GM12878 (cell line): Measurements from ENCODE around the gene TGFBR1. TPM values are rescaled to one million over a fixed set of nuclear protein-coding genes. Genes with fewer than 3 reads are reported as not detected.

Experiments used
- ATAC-seq: fragments of 200-7000 bp; cut with Tn5 transposase; 3 replicates; pipeline ENCODE4 v1.9.1; 2020; ENCODE audit warnings: mild to moderate bottlenecking, moderate library complexity
- BruUV-seq: library from RNA; stranded (reverse); fragments of 400-500 nt; replicated peaks from 2 replicates; lab custom pipeline; 2021; lab: Mats Ljungman, UMichigan
- CTCF ChIA-PET: fragments of 300-600 bp; sonication (Branson Sonifier 250); formaldehyde crosslinking; extraction: SDS; loops from one replicate; lab custom pipeline; 2021; ENCODE audit warnings: inconsistent platforms; lab: Yijun Ruan, JAX
- POLR2A ChIA-PET: fragments of 350-600 bp; formaldehyde crosslinking; extraction: SDS; loops from one replicate; lab custom pipeline; 2021; ENCODE audit warnings: inconsistent platforms; lab: Charles Lee
- RAD21 ChIA-PET: fragments of 300-600 bp; sonication (Branson Sonifier 250); formaldehyde crosslinking; loops from one replicate; lab custom pipeline; 2023; ENCODE audit warnings: antibody characterized with exemption; ENCODE audit not compliant: unreplicated experiment; lab: Charles Lee
- SMC1A ChIA-PET: fragments of 300-600 bp; sonication (Branson Sonifier 250); formaldehyde crosslinking; loops from one replicate; lab custom pipeline; 2023; ENCODE audit not compliant: unreplicated experiment, uncharacterized antibody; lab: Charles Lee
- DNase-seq: peaks from one replicate; pipeline ENCODE4 v3.0.0-alpha.2; 2011; ENCODE audit warnings: low read depth, low spot score
- FAIRE-seq: peaks from 3 replicates; lab custom pipeline; 2011; peaks lifted over from hg19 to GRCh38; lab: Jason Lieb, UNC
- H2AFZ ChIP-seq: 2 replicates; pipeline ENCODE4 v1.6.0; 2011; ENCODE audit warnings: low read depth, low read length, control low read depth; ENCODE audit not compliant: control insufficient read depth
- H3K27ac ChIP-seq: 2 replicates; pipeline ENCODE4 v1.5.1; 2011; ENCODE audit warnings: control low read depth; ENCODE audit not compliant: control insufficient read depth, insufficient read depth
- H3K27me3 ChIP-seq, 2 experiments: replicated peaks in 1 of 2; 2 replicates each; pipeline versions ENCODE4 v1.6.0 to v1.6.1; 2011; ENCODE audit warnings: low read length in 1 of 2; ENCODE audit not compliant: control insufficient read depth in 2 of 2, insufficient read depth in 2 of 2
- H3K36me3 ChIP-seq, 2 experiments: 2 replicates each; pipeline ENCODE4 v1.5.1; 2011; ENCODE audit warnings: low read length in 1 of 2; ENCODE audit not compliant: control insufficient read depth in 2 of 2, insufficient read depth in 2 of 2
- H3K4me1 ChIP-seq: 2 replicates; pipeline ENCODE4 v1.6.1; 2011; ENCODE audit warnings: mild to moderate bottlenecking, low read length, moderate library complexity, mixed read lengths; ENCODE audit not compliant: control insufficient read depth, insufficient read depth
- H3K4me2 ChIP-seq: 2 replicates; pipeline ENCODE4 v1.6.0; 2011; ENCODE audit warnings: control low read depth; ENCODE audit not compliant: control insufficient read depth, insufficient read depth
- H3K4me3 ChIP-seq: fragments of 200-600 bp; sonication (generic); 2 replicates; pipeline ENCODE4 v1.5.1; 2016
- H3K79me2 ChIP-seq: 2 replicates; pipeline ENCODE4 v1.6.0; 2011; ENCODE audit warnings: low read length; ENCODE audit not compliant: control insufficient read depth, insufficient read depth
- H3K9ac ChIP-seq: 2 replicates; pipeline ENCODE4 v1.8.0; 2011; ENCODE audit warnings: low read length, control low read depth, mixed read lengths; ENCODE audit not compliant: control insufficient read depth, insufficient read depth
- H3K9me3 ChIP-seq: replicated peaks from 3 replicates; pipeline ENCODE4 v1.5.1; 2011; ENCODE audit warnings: mild to moderate bottlenecking, low read length; ENCODE audit not compliant: control insufficient read depth, insufficient read depth
- H4K20me1 ChIP-seq: 2 replicates; pipeline ENCODE4 v1.6.0; 2011; ENCODE audit not compliant: control insufficient read depth, insufficient read depth
- CBFB ChIP-seq: IDR thresholded peaks from 2 replicates; pipeline ENCODE4 v1.6.1; 2016; ENCODE audit warnings: antibody characterized with exemption, low read depth
- CHD4 ChIP-seq: fragments of 200-600 bp; sonication (generic); IDR thresholded peaks from 2 replicates; pipeline ENCODE4 v1.6.1; 2016; ENCODE audit warnings: mild to moderate bottlenecking
- CREB1 ChIP-seq: IDR thresholded peaks from 2 replicates; pipeline ENCODE4 v1.6.1; 2012; ENCODE audit warnings: low read depth, mild to moderate bottlenecking, inconsistent platforms
- DPF2 ChIP-seq: fragments of 450-650 bp; IDR thresholded peaks from 2 replicates; pipeline ENCODE4 v1.6.1; 2017; ENCODE audit warnings: mild to moderate bottlenecking
- ESRRA ChIP-seq: IDR thresholded peaks from 2 replicates; pipeline ENCODE4 v1.6.1; 2012; ENCODE audit warnings: mild to moderate bottlenecking, low read length, improper control_type of control experiment
- MYC ChIP-seq: IDR thresholded peaks from 2 replicates; pipeline ENCODE4 v1.6.1; 2011; ENCODE audit warnings: mild to moderate bottlenecking, low read length, moderate library complexity, inconsistent platforms; ENCODE audit not compliant: insufficient read depth, insufficient replicate concordance, insufficient read length, severe bottlenecking
- NRF1 ChIP-seq: conservative IDR thresholded peaks from 2 replicates; pipeline ENCODE4 v1.6.1; 2011; ENCODE audit warnings: mild to moderate bottlenecking, low read depth, low read length, improper control_type of control experiment
- PAX5 ChIP-seq: IDR thresholded peaks from 2 replicates; pipeline ENCODE4 v1.6.1; 2011; ENCODE audit warnings: low read depth, low read length, borderline replicate concordance
- SIX5 ChIP-seq: IDR thresholded peaks from 2 replicates; pipeline ENCODE4 v1.6.1; 2011; ENCODE audit warnings: mild to moderate bottlenecking, low read depth, low read length, moderate library complexity; ENCODE audit not compliant: severe bottlenecking
- TBL1XR1 ChIP-seq: IDR thresholded peaks from 2 replicates; pipeline ENCODE4 v1.6.1; 2012; ENCODE audit warnings: low read depth, low read length, improper control_type of control experiment
- WGBS: methylation state at CpG from one replicate; pipeline ENCODE4 v1.1.6; 2016; ENCODE audit warnings: low lambda C conversion rate; ENCODE audit not compliant: insufficient replicate concordance, insufficient coverage; ENCODE audit errors: missing lambda C conversion rate; 5-methylcytosine and 5-hydroxymethylcytosine counted together
- in situ Hi-C: fragments of 300-500 bp; cut with MboI; formaldehyde crosslinking; loops from 9 replicates; pipeline ENCODE4 v1.14.3; 2018; ENCODE audit warnings: mixed read lengths
- intact Hi-C: fragments of 100-400 bp; cut with micrococcal nuclease; formaldehyde crosslinking; loops from one replicate; pipeline ENCODE4 v1.14.2; 2022; ENCODE audit not compliant: unreplicated experiment
- polyA plus RNA-seq, 11 experiments: library from polyadenylated mRNA; depleted of rRNA in 4 of 11; unstranded in 6 of 11; stranded (reverse) in 5 of 11; fragments of >200 nt; fragmentation: Nextera tagmentation in 4 of 11; fragmentation: Illumina TruSeq in 1 of 11; extraction: Ambion mirVana in 4 of 11; extraction: Trizol in 1 of 11; gene quantifications; 1 replicate in 1 of 11; 2 replicates in 10 of 11; pipeline versions ENCODE4 v1.2.1 to v1.2.3, GENCODE V29; 2011 to 2016; ENCODE audit warnings: inconsistent platforms in 2 of 11, missing spikeins in 2 of 11, low read depth in 1 of 11
- total RNA-seq, 4 experiments: library from RNA; depleted of rRNA in 3 of 4; stranded (reverse); fragments of >200 nt in 3 of 4; fragmentation: Illumina TruSeq in 1 of 4; extraction: Trizol in 1 of 4; gene quantifications; 2 replicates each; pipeline versions ENCODE4 v1.2.1 to v1.2.3, GENCODE V29; 2013 to 2021
- TF ChIP-seq, protein P1 (sequence below): fragments of 450-650 bp; IDR thresholded peaks from 2 replicates; pipeline ENCODE4 v1.6.1; 2017; ENCODE audit warnings: mild to moderate bottlenecking, low read depth, inconsistent platforms; ENCODE audit not compliant: poor library complexity, severe bottlenecking
- TF ChIP-seq, protein P2 (sequence below): IDR thresholded peaks from 2 replicates; pipeline ENCODE4 v1.6.1; 2012; ENCODE audit warnings: low read depth, low read length, improper control_type of control experiment
- TF ChIP-seq, protein P3 (sequence below): fragments of 450-650 bp; formaldehyde crosslinking; IDR thresholded peaks from 2 replicates; pipeline ENCODE4 v1.4.0; 2020; ENCODE audit warnings: mild to moderate bottlenecking, moderate library complexity
- TF ChIP-seq, protein P4 (sequence below): IDR thresholded peaks from 2 replicates; pipeline ENCODE4 v1.6.1; 2012; ENCODE audit warnings: mild to moderate bottlenecking, low read depth, low read length

The TGFBR1 gene
- total and polyA plus RNA-seq, 10 of the 15 experiments (the other 5 are each of a cell fraction or from before 2014, with no cell fraction given) = 2.9 to 27.2 (median 16.6) TPM

DNA sequence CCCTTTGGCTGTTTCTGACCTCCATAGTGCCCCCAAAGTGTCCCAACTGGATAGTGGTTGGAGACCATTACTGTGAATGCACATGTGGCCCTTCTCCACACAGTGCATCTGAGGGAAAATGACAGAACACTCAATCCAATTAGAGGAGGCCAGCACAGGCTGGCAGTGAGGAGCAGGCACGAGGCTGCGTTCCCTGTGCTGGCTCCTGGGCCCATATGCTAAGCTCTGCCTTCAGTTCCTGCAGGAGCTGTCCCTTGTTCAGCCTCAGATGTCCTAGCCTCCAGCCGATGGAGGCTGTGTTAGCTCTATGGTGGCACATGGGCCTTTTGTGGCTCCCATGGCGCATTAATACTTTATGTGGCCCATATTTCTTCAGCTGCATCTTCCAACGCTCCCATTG lies 81.0 kb downstream of the TGFBR1 start:
- ChIA-PET POLR2A (interaction anchor here (0.6 to 4.1 kb wide), 5 partner anchors 11 to 58 kb away, joined by 3 to 31 read pairs (median 6); partner anchors contain the start of genes ALG2 and SEC61B), CTCF (interaction anchor here (0.5 to 9.3 kb wide), 21 partner anchors 10 to 1139 kb away, joined by 3 to 131 read pairs (median 11); partner anchors contain the start of genes ALG2 and SEC61B), SMC1A (interaction anchor here (0.7 to 12.4 kb wide), 24 partner anchors 9 to 1261 kb away, joined by 3 to 189 read pairs (median 6); partner anchors contain the start of genes ALG2 and SEC61B), RAD21 (interaction anchor here (0.9 to 13.6 kb wide), 13 partner anchors 11 to 633 kb away, joined by 3 to 147 read pairs (median 6); partner anchors contain the start of genes ALG2 and SEC61B)
- ATAC-seq (no peak), FAIRE-seq (no peak), DNase-seq (no peak)
- Histone ChIP-seq H3K4me2 (no peak overlapping the region), H3K36me3 (no peaks in the 10 kb centered on the region), H3K9ac (no peak overlapping the region), H3K4me1 (peaks cover 55% of the 10 kb centered on the region), H3K27me3 (no peaks in the 10 kb centered on the region), H4K20me1 (no peaks in the 10 kb centered on the region), H3K4me3 (no peak overlapping the region), H3K79me2 (no peaks in the 10 kb centered on the region), H3K27ac (no peak overlapping the region), H3K9me3 (no peaks in the 10 kb centered on the region), H2AFZ (no peak overlapping the region)
- WGBS = 98% methylated on average over 5 of the region's 5 CpGs
- in situ Hi-C loops = loop anchor here (10.0 kb wide), 2 partner anchors 1039 to 1139 kb away; no protein-coding TSS in a partner anchor
- intact Hi-C loops = loop anchor here (2.0 to 10.0 kb wide), 5 partner anchors 179 to 1249 kb away; partner anchors contain the start of genes ERP44, INVS and NR4A3
- no TSS peak for BruUV-seq
- TF ChIP-seq DPF2 (no peak), SIX5 (no peak), PAX5 (no peak), NRF1 (no peak), ESRRA (no peak), CHD4 (no peak), CREB1 (no peak), CBFB (no peak), MYC (no peak), TBL1XR1 (no peak)
- TF ChIP-seq, protein P1, sequence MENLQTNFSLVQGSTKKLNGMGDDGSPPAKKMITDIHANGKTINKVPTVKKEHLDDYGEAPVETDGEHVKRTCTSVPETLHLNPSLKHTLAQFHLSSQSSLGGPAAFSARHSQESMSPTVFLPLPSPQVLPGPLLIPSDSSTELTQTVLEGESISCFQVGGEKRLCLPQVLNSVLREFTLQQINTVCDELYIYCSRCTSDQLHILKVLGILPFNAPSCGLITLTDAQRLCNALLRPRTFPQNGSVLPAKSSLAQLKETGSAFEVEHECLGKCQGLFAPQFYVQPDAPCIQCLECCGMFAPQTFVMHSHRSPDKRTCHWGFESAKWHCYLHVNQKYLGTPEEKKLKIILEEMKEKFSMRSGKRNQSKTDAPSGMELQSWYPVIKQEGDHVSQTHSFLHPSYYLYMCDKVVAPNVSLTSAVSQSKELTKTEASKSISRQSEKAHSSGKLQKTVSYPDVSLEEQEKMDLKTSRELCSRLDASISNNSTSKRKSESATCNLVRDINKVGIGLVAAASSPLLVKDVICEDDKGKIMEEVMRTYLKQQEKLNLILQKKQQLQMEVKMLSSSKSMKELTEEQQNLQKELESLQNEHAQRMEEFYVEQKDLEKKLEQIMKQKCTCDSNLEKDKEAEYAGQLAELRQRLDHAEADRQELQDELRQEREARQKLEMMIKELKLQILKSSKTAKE = no peak
- TF ChIP-seq, protein P2, sequence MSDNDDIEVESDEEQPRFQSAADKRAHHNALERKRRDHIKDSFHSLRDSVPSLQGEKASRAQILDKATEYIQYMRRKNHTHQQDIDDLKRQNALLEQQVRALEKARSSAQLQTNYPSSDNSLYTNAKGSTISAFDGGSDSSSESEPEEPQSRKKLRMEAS = no peak
- TF ChIP-seq, protein P3, sequence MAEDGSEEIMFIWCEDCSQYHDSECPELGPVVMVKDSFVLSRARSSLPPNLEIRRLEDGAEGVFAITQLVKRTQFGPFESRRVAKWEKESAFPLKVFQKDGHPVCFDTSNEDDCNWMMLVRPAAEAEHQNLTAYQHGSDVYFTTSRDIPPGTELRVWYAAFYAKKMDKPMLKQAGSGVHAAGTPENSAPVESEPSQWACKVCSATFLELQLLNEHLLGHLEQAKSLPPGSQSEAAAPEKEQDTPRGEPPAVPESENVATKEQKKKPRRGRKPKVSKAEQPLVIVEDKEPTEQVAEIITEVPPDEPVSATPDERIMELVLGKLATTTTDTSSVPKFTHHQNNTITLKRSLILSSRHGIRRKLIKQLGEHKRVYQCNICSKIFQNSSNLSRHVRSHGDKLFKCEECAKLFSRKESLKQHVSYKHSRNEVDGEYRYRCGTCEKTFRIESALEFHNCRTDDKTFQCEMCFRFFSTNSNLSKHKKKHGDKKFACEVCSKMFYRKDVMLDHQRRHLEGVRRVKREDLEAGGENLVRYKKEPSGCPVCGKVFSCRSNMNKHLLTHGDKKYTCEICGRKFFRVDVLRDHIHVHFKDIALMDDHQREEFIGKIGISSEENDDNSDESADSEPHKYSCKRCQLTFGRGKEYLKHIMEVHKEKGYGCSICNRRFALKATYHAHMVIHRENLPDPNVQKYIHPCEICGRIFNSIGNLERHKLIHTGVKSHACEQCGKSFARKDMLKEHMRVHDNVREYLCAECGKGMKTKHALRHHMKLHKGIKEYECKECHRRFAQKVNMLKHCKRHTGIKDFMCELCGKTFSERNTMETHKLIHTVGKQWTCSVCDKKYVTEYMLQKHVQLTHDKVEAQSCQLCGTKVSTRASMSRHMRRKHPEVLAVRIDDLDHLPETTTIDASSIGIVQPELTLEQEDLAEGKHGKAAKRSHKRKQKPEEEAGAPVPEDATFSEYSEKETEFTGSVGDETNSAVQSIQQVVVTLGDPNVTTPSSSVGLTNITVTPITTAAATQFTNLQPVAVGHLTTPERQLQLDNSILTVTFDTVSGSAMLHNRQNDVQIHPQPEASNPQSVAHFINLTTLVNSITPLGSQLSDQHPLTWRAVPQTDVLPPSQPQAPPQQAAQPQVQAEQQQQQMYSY (CRISPR knock-in tag) = no peak
- TF ChIP-seq, protein P4, sequence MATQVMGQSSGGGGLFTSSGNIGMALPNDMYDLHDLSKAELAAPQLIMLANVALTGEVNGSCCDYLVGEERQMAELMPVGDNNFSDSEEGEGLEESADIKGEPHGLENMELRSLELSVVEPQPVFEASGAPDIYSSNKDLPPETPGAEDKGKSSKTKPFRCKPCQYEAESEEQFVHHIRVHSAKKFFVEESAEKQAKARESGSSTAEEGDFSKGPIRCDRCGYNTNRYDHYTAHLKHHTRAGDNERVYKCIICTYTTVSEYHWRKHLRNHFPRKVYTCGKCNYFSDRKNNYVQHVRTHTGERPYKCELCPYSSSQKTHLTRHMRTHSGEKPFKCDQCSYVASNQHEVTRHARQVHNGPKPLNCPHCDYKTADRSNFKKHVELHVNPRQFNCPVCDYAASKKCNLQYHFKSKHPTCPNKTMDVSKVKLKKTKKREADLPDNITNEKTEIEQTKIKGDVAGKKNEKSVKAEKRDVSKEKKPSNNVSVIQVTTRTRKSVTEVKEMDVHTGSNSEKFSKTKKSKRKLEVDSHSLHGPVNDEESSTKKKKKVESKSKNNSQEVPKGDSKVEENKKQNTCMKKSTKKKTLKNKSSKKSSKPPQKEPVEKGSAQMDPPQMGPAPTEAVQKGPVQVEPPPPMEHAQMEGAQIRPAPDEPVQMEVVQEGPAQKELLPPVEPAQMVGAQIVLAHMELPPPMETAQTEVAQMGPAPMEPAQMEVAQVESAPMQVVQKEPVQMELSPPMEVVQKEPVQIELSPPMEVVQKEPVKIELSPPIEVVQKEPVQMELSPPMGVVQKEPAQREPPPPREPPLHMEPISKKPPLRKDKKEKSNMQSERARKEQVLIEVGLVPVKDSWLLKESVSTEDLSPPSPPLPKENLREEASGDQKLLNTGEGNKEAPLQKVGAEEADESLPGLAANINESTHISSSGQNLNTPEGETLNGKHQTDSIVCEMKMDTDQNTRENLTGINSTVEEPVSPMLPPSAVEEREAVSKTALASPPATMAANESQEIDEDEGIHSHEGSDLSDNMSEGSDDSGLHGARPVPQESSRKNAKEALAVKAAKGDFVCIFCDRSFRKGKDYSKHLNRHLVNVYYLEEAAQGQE = no peak
